ENCODE measurements around the gene MCCC2. TPM values are rescaled to one million over a fixed set of nuclear protein-coding genes. Genes with fewer than 3 reads are reported as not detected.
"Not testable (repeated sequence)": the region's sequence is repeated elsewhere in the genome, so short reads cannot be mapped to it uniquely, and the experiment has no call there.

Gene MCCC2
- total and polyA plus RNA-seq, 2 donors (not counting 1 experiment from before 2014, with no cell fraction given): 25.7 to 49.7 TPM

GRCh38 chr5:71573591-71573990, 13.5 kb upstream of the MCCC2 start:
- Histone ChIP-seq H3K9ac (ENCODE audit: low read length) (no peak overlapping the region), H3K4me1 (ENCODE audit: control insufficient read depth in 2 of 2, insufficient read depth in 2 of 2, low read length in 2 of 2) (no peaks in the 10 kb centered on the region), H3K4me2 (replicated peaks; ENCODE audit: low read depth, low read length, poor library complexity, severe bottlenecking) (no peak overlapping the region), H4K20me1 (ENCODE audit: control insufficient read depth, insufficient read depth, low read length, poor library complexity, severe bottlenecking) (no peaks in the 10 kb centered on the region), H3K9me3 (ENCODE audit: control extremely low read depth in 1 of 3, control insufficient read depth in 2 of 3, insufficient read depth in 1 of 3, low read length in 2 of 3) (no peaks in the 10 kb centered on the region), H3K27ac (ENCODE audit: low read length in 2 of 2) (no peak overlapping the region), H3K79me2 (ENCODE audit: control insufficient read depth, insufficient read depth, low read length) (no peaks in the 10 kb centered on the region), H3K27me3 (replicated peaks in 1 of 4; ENCODE audit: control extremely low read depth in 1 of 4, control insufficient read depth in 3 of 4, insufficient read depth in 4 of 4, low read length in 3 of 4) (no peaks in the 10 kb centered on the region), H2AFZ (ENCODE audit: insufficient read depth, low read depth, low read length, poor library complexity, severe bottlenecking) (no peak overlapping the region), H3K36me3 (replicated peaks in 1 of 2; ENCODE audit: control extremely low read depth in 1 of 2, control insufficient read depth in 1 of 2, extremely low read depth in 1 of 2, insufficient read depth in 2 of 2, low read length in 1 of 2) (no peaks in the 10 kb centered on the region), H3K4me3 (ENCODE audit: control extremely low read depth in 1 of 5, extremely low read depth in 1 of 5, insufficient read depth in 1 of 5, low read depth in 2 of 5, low read length in 4 of 5) (no peak overlapping the region)
- TF ChIP-seq CTCF (IDR thresholded peaks at IDR 0.05) (no peak), EZH2 (IDR thresholded peaks at IDR 0.05; ENCODE audit: borderline replicate concordance, insufficient read depth, low read depth, low read length, poor library complexity, severe bottlenecking) (no peak)
- H3K27ac Mint-ChIP-seq: no peak overlapping the region
- ChIA-PET POLR2A (no interaction called here), CTCF (no interaction called here)
- DNase-seq (no peak), ATAC-seq (ENCODE audit: low read depth) (no peak)
- peaks cover 2% of the 10 kb centered on the region for H3K4me1 Mint-ChIP-seq
- intact Hi-C loops (cut with micrococcal nuclease): no loop called here
- H3K27me3 Mint-ChIP-seq: no peaks in the 10 kb centered on the region
- 96% methylated on average over 7 of the region's 7 CpGs for WGBS (ENCODE audit: insufficient coverage)
- no peak overlapping the region for H3K4me3 Mint-ChIP-seq
- H3K9me3 Mint-ChIP-seq (ENCODE audit: insufficient read depth): no peaks in the 10 kb centered on the region

GRCh38 chr5:71575588-71575987, 11.6 kb upstream of the MCCC2 start:
- intact Hi-C loops (cut with micrococcal nuclease); H3K9me3 Mint-ChIP-seq (ENCODE audit: insufficient read depth); ATAC-seq (ENCODE audit: low read depth); H3K9ac ChIP-seq (ENCODE audit: low read length); H3K79me2 ChIP-seq (ENCODE audit: control insufficient read depth, insufficient read depth, low read length); H3K36me3 ChIP-seq (replicated peaks in 1 of 2; ENCODE audit: control extremely low read depth in 1 of 2, control insufficient read depth in 1 of 2, extremely low read depth in 1 of 2, insufficient read depth in 2 of 2, low read length in 1 of 2); H3K4me1 Mint-ChIP-seq; H3K27ac ChIP-seq (ENCODE audit: low read length in 2 of 2); H3K4me2 ChIP-seq (replicated peaks; ENCODE audit: low read depth, low read length, poor library complexity, severe bottlenecking); H3K4me3 ChIP-seq (ENCODE audit: control extremely low read depth in 1 of 5, extremely low read depth in 1 of 5, insufficient read depth in 1 of 5, low read depth in 2 of 5, low read length in 4 of 5); POLR2A ChIA-PET; H2AFZ ChIP-seq (ENCODE audit: insufficient read depth, low read depth, low read length, poor library complexity, severe bottlenecking); H3K27ac Mint-ChIP-seq; H4K20me1 ChIP-seq (ENCODE audit: control insufficient read depth, insufficient read depth, low read length, poor library complexity, severe bottlenecking); DNase-seq; H3K4me3 Mint-ChIP-seq; H3K9me3 ChIP-seq (ENCODE audit: control extremely low read depth in 1 of 3, control insufficient read depth in 2 of 3, insufficient read depth in 1 of 3, low read length in 2 of 3); H3K27me3 ChIP-seq (replicated peaks in 1 of 4; ENCODE audit: control extremely low read depth in 1 of 4, control insufficient read depth in 3 of 4, insufficient read depth in 4 of 4, low read length in 3 of 4); H3K27me3 Mint-ChIP-seq; H3K4me1 ChIP-seq (ENCODE audit: control insufficient read depth in 2 of 2, insufficient read depth in 2 of 2, low read length in 2 of 2): not testable (repeated sequence)
- 100% methylated on average over 1 of the region's 4 CpGs for WGBS (ENCODE audit: insufficient coverage)
- CTCF ChIA-PET: interaction anchor here (1.4 kb wide), 1 partner anchor 26 kb away, joined by 3 read pairs; no protein-coding TSS in a partner anchor

All from B cell (primary cell).